Liver (tissue), 9 donors: ENCODE data around the gene NIPBL. TPM values are rescaled to one million over a fixed set of nuclear protein-coding genes. Genes with fewer than 3 reads are reported as not detected.

Experiments
- DNase-seq: peaks from one replicate; pipeline ENCODE4 v3.0.0-alpha.2; 2017; ENCODE audit warnings: low spot score
- H3K27ac ChIP-seq, 2 donors: one replicate each; pipeline ENCODE4 v1.7.0; 2013; ENCODE audit warnings: inconsistent platforms in 2 of 2, low read length in 2 of 2, control low read depth in 1 of 2, low read depth in 1 of 2, mild to moderate bottlenecking in 1 of 2
- H3K27me3 ChIP-seq, 4 donors: one replicate each; pipeline versions ENCODE4 v1.6.1 to v1.7.0; 2013; ENCODE audit warnings: low read length in 3 of 4, inconsistent platforms in 1 of 4, mild to moderate bottlenecking in 1 of 4, moderate library complexity in 1 of 4; ENCODE audit not compliant: control insufficient read depth in 4 of 4, insufficient read depth in 4 of 4
- H3K36me3 ChIP-seq, 4 donors: one replicate each; pipeline versions ENCODE4 v1.6.1 to v1.7.0; 2013; ENCODE audit warnings: low read length in 3 of 4, mild to moderate bottlenecking in 3 of 4, low read depth in 1 of 4, moderate library complexity in 1 of 4; ENCODE audit not compliant: control insufficient read depth in 4 of 4, insufficient read depth in 3 of 4
- H3K4me1 ChIP-seq, 4 donors: one replicate each; pipeline versions ENCODE4 v1.6.1 to v1.7.0; 2013; ENCODE audit warnings: low read length in 3 of 4, mild to moderate bottlenecking in 3 of 4, moderate library complexity in 1 of 4; ENCODE audit not compliant: control insufficient read depth in 4 of 4, insufficient read depth in 4 of 4
- H3K4me3 ChIP-seq, 3 donors: one replicate each; pipeline versions ENCODE4 v1.6.1 to v1.7.0; 2013; ENCODE audit warnings: low read length in 3 of 3, control low read depth in 1 of 3, low read depth in 1 of 3, mild to moderate bottlenecking in 1 of 3
- H3K9ac ChIP-seq, 2 donors: one replicate each; pipeline ENCODE4 v1.7.0; 2013; ENCODE audit warnings: low read length in 2 of 2, mild to moderate bottlenecking in 2 of 2, moderate library complexity in 2 of 2, control low read depth in 1 of 2, low read depth in 1 of 2
- H3K9me3 ChIP-seq, 4 donors: one replicate each; pipeline versions ENCODE4 v1.6.1 to v1.7.0; 2013; ENCODE audit warnings: low read length in 3 of 4; ENCODE audit not compliant: control insufficient read depth in 4 of 4
- ATF3 ChIP-seq: IDR thresholded peaks from 2 replicates; pipeline ENCODE4 v1.6.1; 2016; ENCODE audit warnings: antibody characterized with exemption
- CTCF ChIP-seq: fragments of 150-350 bp; IDR thresholded peaks from 2 replicates; pipeline ENCODE4 v1.5.1; 2017; ENCODE audit warnings: improper control_type of control experiment, low read depth, low read length; ENCODE audit not compliant: missing input control
- EGR1 ChIP-seq, 2 donors: IDR thresholded peaks; 2 replicates each; pipeline ENCODE4 v1.6.1; 2016 to 2018; ENCODE audit warnings: antibody characterized with exemption in 2 of 2, low read depth in 2 of 2
- FOXA1 ChIP-seq: IDR thresholded peaks from 2 replicates; pipeline ENCODE4 v1.6.1; 2016; ENCODE audit warnings: antibody characterized with exemption
- GABPA ChIP-seq, 2 donors: IDR thresholded peaks in 1 of 2; conservative IDR thresholded peaks in 1 of 2; 2 replicates each; pipeline ENCODE4 v1.6.1; 2016; ENCODE audit warnings: antibody characterized with exemption in 2 of 2, mild to moderate bottlenecking in 1 of 2, moderate library complexity in 1 of 2
- NR2F2 ChIP-seq: IDR thresholded peaks from 2 replicates; pipeline ENCODE4 v1.6.1; 2016; ENCODE audit warnings: antibody characterized with exemption
- RAD21 ChIP-seq, 2 donors: IDR thresholded peaks; 2 replicates each; pipeline ENCODE4 v1.6.1; 2016; ENCODE audit warnings: antibody characterized with exemption in 2 of 2, mild to moderate bottlenecking in 2 of 2
- REST ChIP-seq: IDR thresholded peaks from 2 replicates; pipeline ENCODE4 v1.6.1; 2016; ENCODE audit warnings: antibody characterized with exemption, mild to moderate bottlenecking
- YY1 ChIP-seq: IDR thresholded peaks from 2 replicates; pipeline ENCODE4 v1.6.1; 2016; ENCODE audit warnings: antibody characterized with exemption, mild to moderate bottlenecking
- ZBTB33 ChIP-seq: IDR thresholded peaks from 2 replicates; pipeline ENCODE4 v1.6.1; 2016; ENCODE audit warnings: antibody characterized with exemption
- WGBS: extraction: QIAGEN DNeasy Blood & Tissue Kit; methylation state at CpG from one replicate; pipeline ENCODE4 v1.1.7; 2013; 5-methylcytosine and 5-hydroxymethylcytosine counted together
- polyA plus RNA-seq, 2 donors: library from polyadenylated mRNA; stranded (reverse) in 1 of 2; unstranded in 1 of 2; fragments of 200-250 nt in 1 of 2; fragments of >200 nt in 1 of 2; fragmentation: Nextera tagmentation in 1 of 2; extraction: Ambion mirVana in 1 of 2; gene quantifications; one replicate each; pipeline versions ENCODE4 v1.2.1 to v1.2.3, GENCODE V29; 2013 to 2015
- total RNA-seq, 2 donors: library from RNA; depleted of rRNA; stranded (reverse); fragments of >200 nt; gene quantifications; one replicate each; pipeline ENCODE4 v1.2.3, GENCODE V29; 2014
- donor health status: healthy.
- donor health status: healthy.
- donor health status: healthy.
- donor health status: healthy.
- donor health status: healthy.

NIPBL gene
- total and polyA plus RNA-seq, 4 donors, result 4.9 to 30.3 (median 21.0) TPM

- no peak overlapping the region for H3K4me3 ChIP-seq
- no peak for DNase-seq
- no peak overlapping the region for H3K9ac ChIP-seq
- H3K36me3 ChIP-seq, result no peaks in the 10 kb centered on the region
- 88% methylated on average over 10 of the region's 10 CpGs for WGBS
- H3K27ac ChIP-seq, result no peak overlapping the region
- TF ChIP-seq EGR1 (IDR thresholded peaks at IDR 0.05; ENCODE audit: low read depth in 2 of 2), result no peak
- H3K4me1 ChIP-seq, result no peaks in the 10 kb centered on the region
- no peaks in the 10 kb centered on the region for H3K27me3 ChIP-seq
- H3K9me3 ChIP-seq, result no peaks in the 10 kb centered on the region
Measured at GRCh38 chr5:36855141-36855495, 21.5 kb upstream of the NIPBL start.

GRCh38 chr5:36861871-36862270 is 14.7 kb upstream of the NIPBL start:
- Histone ChIP-seq H3K27ac (no peak overlapping the region), H3K4me3 (no peak overlapping the region), H3K36me3 (no peaks in the 10 kb centered on the region), H3K9ac (no peak overlapping the region), H3K4me1 (no peaks in the 10 kb centered on the region), H3K9me3 (no peaks in the 10 kb centered on the region), H3K27me3 (no peaks in the 10 kb centered on the region)
- TF ChIP-seq RAD21 (IDR thresholded peaks at IDR 0.05) (no peak), ATF3 (no peak), FOXA1 (no peak), GABPA (IDR thresholded peaks at IDR 0.05 in 1 of 2, conservative IDR thresholded peaks at IDR 0.05 in 1 of 2) (no peak), NR2F2 (no peak), CTCF (no peak), YY1 (no peak), ZBTB33 (no peak), REST (no peak)
- DNase-seq, result no peak
- 96% methylated on average over 1 of the region's 1 CpG for WGBS
